Uterus (tissue), 2 donors: ENCODE results near the gene SLAIN2.

Experiments used
- POLR2A ChIP-seq, 2 donors: fragments of 450-650 bp; IDR thresholded peaks; one replicate each; pipeline ENCODE4 v1.6.1; 2016; ENCODE audit warnings: antibody characterized with exemption in 2 of 2, mild to moderate bottlenecking in 1 of 2, moderate library complexity in 1 of 2
- TF ChIP-seq, protein P1 (sequence below), 4 experiments: fragments of 200-600 bp in 2 of 4; fragments of 450-650 bp in 2 of 4; sonication (generic) in 2 of 4; IDR thresholded peaks; one replicate each; pipeline ENCODE4 v1.5.1; 2016 to 2019; ENCODE audit warnings: antibody characterized with exemption in 4 of 4, mild to moderate bottlenecking in 2 of 4, moderate library complexity in 1 of 4

DNA sequence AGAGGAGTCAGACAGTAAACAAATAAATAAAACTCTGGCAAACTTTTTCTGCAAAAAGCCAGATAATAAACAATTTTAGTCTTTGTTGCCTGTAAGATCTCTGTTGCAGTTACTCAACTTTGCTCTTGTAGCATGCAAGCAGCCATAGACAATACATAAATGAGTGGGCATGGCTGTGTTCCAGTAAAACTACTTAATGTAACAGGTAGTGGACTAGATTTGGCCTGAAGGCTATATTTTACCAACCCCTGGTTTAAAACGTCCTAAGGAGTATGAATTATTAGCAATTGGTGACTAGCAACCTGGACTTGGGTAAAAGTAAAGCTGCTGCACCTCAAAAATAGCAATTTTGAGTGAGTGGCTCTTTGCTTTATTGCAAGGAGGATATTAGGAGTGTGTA is 30.9 kb downstream of the SLAIN2 start:
- TF ChIP-seq, protein P1, sequence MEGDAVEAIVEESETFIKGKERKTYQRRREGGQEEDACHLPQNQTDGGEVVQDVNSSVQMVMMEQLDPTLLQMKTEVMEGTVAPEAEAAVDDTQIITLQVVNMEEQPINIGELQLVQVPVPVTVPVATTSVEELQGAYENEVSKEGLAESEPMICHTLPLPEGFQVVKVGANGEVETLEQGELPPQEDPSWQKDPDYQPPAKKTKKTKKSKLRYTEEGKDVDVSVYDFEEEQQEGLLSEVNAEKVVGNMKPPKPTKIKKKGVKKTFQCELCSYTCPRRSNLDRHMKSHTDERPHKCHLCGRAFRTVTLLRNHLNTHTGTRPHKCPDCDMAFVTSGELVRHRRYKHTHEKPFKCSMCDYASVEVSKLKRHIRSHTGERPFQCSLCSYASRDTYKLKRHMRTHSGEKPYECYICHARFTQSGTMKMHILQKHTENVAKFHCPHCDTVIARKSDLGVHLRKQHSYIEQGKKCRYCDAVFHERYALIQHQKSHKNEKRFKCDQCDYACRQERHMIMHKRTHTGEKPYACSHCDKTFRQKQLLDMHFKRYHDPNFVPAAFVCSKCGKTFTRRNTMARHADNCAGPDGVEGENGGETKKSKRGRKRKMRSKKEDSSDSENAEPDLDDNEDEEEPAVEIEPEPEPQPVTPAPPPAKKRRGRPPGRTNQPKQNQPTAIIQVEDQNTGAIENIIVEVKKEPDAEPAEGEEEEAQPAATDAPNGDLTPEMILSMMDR (IDR thresholded peaks at IDR 0.05), result no peak
- no peak for TF ChIP-seq POLR2A (IDR thresholded peaks at IDR 0.05)
